Right lobe of liver (tissue), 4 donors: ENCODE data around the gene PRDX6.

Experiments
- POLR2A ChIP-seq: fragments of 450-650 bp; IDR thresholded peaks from one replicate; pipeline ENCODE4 v1.6.1; 2017; ENCODE audit warnings: antibody characterized with exemption, mild to moderate bottlenecking
- TF ChIP-seq, protein P1 (sequence below), 4 donors: fragments of 200-600 bp in 3 of 4; fragments of 450-650 bp in 1 of 4; IDR thresholded peaks; one replicate each; pipeline versions ENCODE4 v1.5.1 to v1.8.0; 2016 to 2022; ENCODE audit warnings: antibody characterized with exemption in 4 of 4, mild to moderate bottlenecking in 2 of 4
- donor health status: DM: no; HTN: no; CAD: no.
- donor health status: DM: no; HTN: no; CAD: no.
- donor health status: DM: no; HTN: yes; CAD: no.

- TF ChIP-seq, protein P1, sequence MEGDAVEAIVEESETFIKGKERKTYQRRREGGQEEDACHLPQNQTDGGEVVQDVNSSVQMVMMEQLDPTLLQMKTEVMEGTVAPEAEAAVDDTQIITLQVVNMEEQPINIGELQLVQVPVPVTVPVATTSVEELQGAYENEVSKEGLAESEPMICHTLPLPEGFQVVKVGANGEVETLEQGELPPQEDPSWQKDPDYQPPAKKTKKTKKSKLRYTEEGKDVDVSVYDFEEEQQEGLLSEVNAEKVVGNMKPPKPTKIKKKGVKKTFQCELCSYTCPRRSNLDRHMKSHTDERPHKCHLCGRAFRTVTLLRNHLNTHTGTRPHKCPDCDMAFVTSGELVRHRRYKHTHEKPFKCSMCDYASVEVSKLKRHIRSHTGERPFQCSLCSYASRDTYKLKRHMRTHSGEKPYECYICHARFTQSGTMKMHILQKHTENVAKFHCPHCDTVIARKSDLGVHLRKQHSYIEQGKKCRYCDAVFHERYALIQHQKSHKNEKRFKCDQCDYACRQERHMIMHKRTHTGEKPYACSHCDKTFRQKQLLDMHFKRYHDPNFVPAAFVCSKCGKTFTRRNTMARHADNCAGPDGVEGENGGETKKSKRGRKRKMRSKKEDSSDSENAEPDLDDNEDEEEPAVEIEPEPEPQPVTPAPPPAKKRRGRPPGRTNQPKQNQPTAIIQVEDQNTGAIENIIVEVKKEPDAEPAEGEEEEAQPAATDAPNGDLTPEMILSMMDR (IDR thresholded peaks at IDR 0.05) = no peak
- no peak for TF ChIP-seq POLR2A
Observed at GRCh38 chr1:173525926-173526325, 48.8 kb downstream of the PRDX6 start.
